Right forelimb (tissue), 1 donor: ENCODE measurements around the gene BCAN.
"Not testable (repeated sequence)": the region's sequence is repeated elsewhere in the genome, so short reads cannot be mapped to it uniquely, and the experiment has no call there.

Experiments used
- DNase-seq: peaks from one replicate; pipeline ENCODE4 v3.0.0-alpha.2; 2018

The BCAN gene

GRCh38 chr1:156618853-156619581, 22.9 kb upstream of the BCAN start, which contains the start of gene HAPLN2:
HAPLN2 (plus strand) TSS chr1:156619415; CDS start chr1:156623491, 4,076 bp downstream.
- DNase-seq = no peak

DNA sequence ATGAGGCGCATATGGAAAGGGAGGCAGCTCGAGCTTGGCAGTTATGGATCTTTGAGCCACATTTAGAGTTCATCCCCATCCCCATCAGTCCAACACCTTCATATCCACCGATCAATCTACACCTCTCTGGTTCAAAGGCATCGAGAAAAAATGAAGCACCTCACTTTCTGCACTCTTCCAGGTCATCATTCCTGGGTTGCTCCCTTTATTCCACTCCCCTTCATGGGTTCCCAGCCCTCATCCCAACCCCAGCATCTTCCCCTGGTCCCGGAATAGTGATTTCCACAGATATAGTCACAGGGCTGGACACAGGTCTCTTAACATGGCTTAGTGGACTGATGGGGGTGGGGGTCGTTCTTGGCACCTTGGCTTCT, 22.3 kb upstream of the BCAN start:
- DNase-seq = no peak

GRCh38 chr1:156622581-156623297, 19.2 kb upstream of the BCAN start:
- no peak for DNase-seq

DNA sequence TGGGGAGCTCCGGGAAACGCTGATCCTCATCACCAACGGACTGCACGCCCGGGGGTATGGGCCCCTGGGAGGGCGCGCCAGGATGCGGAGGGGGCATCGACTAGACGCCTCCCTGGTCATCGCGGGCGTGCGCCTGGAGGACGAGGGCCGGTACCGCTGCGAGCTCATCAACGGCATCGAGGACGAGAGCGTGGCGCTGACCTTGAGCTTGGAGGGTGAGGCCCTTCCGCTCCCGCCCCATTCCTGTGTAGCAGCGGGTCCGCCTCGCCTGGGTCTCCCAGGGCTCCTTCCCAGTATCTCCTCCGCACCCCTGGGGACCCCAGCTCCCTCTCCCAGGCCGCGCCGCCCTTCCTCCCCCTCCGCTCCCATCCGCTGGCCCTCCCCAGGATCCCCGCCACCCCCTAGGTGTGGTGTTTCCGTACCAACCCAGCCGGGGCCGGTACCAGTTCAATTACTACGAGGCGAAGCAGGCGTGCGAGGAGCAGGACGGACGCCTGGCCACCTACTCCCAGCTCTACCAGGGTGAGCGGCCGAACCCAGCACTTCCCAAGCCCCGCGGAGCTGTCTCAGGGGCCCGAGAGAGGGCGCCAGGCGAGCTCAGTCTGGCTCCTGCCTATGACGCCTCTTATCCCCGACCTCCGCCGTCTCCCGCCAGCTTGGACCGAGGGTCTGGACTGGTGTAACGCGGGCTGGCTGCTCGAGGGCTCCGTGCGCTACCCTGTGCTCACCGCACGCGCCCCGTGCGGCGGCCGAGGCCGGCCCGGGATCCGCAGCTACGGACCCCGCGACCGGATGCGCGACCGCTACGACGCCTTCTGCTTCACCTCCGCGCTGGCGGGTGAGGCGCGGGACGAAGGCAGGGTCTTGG, 17.7 kb upstream of the BCAN start:
- no peak for DNase-seq

DNA sequence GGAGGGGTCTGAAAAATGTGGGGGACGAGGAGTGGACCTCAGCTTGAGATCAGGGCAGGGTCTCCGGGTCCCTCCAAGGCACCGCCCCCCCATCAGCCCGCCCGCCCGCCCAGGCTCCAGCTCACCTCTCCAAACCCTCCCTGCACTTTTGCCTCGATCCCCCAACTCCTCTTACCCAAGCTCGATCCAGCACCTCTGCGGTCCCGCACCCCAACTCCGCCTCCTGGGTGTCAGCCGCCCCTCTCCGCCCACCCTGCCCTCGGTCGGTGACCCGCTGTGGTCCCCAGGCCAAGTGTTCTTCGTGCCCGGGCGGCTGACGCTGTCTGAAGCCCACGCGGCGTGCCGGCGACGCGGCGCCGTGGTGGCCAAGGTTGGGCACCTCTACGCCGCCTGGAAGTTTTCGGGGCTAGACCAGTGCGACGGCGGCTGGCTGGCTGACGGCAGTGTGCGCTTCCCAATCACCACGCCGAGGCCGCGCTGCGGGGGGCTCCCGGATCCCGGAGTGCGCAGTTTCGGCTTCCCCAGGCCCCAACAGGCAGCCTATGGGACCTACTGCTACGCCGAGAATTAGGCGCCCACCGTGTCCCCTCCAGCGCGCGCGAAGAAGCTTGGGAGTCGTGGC, 17.0 kb upstream of the BCAN start:
- no peak for DNase-seq

- DNase-seq = peak; percentile 80
These were observed 16.4 kb upstream of the BCAN start for GRCh38 chr1:156625436-156626078.

DNA sequence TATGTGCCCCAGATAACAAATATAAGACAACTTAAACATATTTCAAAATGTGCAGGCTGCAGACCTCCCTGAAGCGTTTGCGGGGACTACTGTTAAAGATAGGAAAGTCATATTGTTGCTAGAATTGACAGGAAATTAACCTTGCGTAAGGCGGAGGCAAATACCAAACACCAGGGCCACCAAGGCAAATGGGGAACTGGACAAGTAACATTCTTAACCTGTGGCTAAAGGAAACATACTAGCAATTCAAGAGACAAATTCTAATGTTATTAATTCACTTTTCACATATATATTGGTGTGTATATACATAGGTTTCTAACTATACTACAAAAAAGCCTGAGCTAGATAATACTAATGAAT, 15.9 kb upstream of the BCAN start:
- no peak for DNase-seq

- DNase-seq = no peak
These were observed 14.5 kb upstream of the BCAN start for GRCh38 chr1:156627313-156627880.

GRCh38 chr1:156629823-156630449, 12.0 kb upstream of the BCAN start:
- DNase-seq = no peak

DNA sequence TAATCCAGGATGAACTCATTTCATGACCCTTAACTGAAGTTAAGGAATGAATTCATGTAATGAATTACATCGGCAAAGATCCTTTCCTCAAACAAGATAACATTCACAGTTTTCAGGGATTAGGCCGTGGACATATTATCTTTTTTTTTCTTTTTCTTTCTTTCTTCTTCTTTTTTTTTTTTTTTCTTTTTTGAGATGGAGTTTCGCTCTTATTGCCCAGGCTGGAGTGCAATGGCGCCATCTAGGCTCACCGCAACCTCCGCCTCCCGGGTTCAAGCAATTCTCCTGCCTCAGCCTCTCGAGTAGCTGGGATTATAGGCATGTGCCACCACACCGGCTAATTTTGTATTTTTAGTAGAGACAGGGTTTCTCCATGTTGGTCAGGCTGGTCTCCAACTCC, 10.8 kb upstream of the BCAN start:
- DNase-seq = not testable (repeated sequence)

DNA sequence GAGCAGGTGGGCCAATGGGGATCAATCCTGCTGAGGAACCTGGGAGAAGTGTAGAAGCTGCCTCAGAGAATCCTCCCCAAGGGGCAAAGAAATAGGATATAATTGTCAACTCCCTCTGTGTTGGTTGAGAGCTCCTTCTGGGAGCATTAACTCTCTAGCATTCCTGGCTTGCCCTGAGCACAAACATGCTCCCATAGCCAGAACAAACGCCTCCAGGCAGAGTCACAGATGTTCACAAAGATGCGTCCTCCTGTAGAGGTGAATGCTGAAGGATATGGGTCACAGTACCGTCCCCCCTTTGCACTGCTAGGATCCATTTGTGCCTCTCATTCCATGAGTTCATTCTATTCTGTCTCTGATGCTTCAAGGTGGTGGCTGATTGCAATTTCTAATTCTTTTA, 9.6 kb upstream of the BCAN start:
- DNase-seq = no peak

DNA sequence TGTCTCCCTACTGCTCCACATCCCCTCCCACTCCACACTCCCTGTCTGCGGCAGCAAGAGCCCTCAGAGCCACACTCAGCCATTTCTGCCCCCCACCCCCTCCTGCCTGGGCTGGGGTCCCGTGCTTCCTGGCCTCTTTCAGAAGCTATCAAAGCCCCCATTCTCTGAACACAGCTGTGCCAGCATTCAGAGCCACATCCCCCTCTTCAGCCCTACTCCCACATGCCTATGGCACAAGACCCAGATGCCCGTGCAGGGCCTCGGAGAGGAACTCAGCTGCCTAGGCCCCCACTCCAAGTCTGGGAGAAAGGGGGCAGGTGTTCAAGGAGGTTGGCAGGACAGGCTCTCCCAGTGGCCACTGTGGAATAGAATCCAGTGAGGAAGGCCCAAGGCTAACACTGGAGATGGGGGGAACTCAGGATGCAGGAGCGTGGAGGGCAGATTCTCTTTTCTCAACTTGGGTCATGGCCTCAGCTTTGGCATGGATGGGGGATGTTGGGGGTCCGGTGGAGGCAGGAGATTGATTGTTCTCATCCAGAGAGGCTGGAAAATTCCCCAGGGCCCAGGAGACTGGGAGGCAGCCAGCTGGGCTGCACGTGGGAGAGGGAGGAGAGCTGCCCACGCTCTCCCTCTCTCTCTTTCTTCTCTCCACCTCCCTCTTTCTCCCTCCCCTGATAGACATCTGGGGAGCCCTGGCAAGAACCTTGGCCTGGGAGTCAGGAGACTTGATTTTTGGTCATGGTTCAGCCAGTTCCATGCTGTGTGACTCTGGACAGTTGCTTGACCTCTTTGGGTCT, 3.5 kb upstream of the BCAN start:
- no peak for DNase-seq

GRCh38 chr1:156639601-156640101, 2.3 kb upstream of the BCAN start:
- no peak for DNase-seq

DNA sequence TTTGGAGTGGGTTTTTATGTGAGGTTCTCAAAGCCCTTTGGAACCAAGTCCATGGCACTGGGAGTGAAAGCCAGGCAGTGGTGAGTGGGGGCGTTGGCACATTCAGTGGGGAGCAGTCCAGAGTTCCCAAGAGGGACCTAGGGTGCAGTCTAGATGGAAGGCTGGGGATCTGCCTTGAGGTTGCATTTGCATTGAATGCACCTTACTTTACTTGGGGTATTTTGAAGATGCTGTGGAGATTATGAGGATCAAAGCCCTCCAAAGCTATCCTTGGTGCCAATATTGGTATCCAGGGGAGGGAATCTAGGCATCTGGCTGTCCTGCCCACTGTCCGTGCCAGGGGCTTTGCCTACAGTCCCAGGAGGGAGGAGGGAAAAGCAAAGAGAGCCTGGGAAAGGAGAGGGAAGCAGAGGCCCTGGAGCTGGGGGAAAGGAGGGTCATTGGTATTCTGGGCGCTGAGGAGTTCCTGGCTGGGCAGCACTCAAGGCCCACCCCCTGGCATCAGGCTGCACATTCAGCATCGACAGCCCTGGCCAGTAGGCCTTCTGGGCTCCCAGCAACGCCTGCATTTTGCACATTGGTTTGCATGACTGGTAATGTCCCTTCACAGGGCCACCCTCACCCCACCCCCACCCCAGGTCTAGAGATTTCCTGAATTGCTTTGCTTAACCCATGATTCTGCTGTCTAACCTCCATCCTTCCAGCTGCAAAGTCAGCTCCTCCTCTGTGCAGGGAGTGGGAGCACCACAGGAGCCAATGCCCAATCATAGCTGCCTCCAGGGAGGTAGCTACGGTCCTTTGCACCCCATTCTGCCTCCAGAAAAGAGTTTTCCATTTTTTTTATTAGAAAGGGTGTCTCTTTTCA, 843 bp upstream of the BCAN start:
- no peak for DNase-seq

DNA sequence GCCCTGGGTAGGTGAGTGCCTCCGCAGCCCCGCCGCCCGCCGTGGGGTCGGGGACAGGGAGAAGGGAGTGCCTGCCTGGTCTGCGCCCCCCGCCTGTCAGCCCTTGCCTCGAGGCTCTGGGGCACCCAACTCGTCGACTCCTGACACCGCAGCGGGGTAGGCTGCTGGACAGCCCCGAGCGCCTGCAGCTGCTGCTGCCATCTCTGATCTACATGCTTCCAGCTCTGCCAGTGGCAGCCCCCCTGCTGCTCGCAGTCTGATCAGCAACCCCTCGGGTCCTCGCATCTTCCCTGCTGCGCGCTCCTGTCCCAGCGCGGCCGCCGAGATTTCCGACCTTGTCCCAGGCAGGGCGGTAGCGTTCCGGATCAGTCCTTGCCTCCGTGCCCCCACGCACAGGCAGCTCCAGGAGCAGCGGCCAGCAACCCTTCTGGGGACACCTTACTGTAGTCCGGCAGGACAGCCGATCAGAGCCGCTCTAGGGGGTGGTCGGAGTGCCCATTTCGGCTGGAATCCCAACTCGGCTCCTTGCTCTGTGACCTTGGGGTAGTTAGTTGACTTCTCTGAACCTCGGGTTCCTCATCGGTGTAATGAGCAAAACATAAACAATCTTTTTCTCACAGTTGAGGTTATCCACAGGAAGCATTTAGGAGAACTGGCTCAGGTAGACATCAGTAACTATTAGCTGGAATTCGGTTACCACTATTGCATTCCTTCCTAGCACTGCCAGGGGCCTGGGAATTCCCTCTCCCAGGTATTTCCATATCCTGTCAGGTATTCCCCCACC, 540 bp downstream of the BCAN start:
- DNase-seq = no peak

DNA sequence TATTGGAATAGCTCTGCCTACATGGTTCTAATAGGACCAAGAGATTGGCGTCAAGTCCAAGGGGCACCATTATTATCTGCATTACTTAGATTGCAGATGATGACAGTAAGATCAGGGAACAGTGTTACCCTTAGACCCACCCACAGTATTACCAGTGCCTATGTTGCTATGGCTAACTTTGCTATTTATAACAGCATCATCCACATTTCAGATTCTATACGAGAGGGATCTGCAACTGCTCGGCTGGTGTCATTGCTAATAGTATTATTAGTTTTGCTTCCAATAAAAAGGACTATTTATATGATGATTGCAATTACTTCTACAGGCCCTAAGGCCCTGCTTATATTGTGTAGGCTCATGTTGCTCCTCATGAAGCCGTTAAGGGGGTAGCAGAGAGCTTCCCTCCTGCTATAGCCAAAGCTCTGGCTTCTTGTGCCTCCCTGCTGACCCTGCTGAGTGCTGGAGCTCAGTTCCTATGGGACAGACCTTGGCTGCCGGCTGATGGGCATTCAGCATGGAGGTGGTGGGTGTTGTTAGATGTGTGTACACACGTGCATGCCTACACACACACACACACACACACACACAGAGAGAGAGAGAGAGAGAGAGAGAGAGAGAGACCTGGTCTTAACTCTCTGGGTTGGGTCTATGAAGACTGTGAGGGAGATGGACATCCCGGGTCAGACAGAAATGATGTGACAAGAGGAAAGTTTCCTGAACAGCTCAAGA, 1.3 kb downstream of the BCAN start:
- DNase-seq = no peak

GRCh38 chr1:156643778-156644092, 1.8 kb downstream of the BCAN start:
- DNase-seq = no peak

DNA sequence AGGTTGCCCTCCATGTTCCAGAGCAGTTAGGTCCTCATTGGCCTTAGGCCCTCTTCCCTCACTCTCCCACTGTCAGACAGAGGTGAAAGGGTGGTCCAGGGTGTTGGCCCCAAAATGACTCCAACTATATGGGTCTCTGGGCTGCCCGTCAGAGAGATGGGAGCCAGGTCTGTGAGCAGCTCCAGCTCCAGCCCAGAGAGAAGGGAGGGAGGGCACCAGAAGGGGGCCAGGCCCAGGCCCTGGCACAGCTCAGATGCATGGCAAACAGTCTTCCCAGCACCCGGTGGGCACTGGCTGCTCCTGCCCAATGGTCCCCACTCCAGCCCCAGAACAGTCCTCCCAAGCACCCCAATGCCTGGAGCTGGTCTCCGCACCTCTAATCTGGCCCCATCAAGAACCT, 2.2 kb downstream of the BCAN start:
- no peak for DNase-seq
